Sciatic nerve (tissue), 2 donors: ENCODE data around the gene UGGT1. TPM values are rescaled to one million over a fixed set of nuclear protein-coding genes. Genes with fewer than 3 reads are reported as not detected.
"Not testable (repeated sequence)": the region's sequence is repeated elsewhere in the genome, so short reads cannot be mapped to it uniquely, and the experiment has no call there.

Experiments used
- ATAC-seq: fragments of 200-7000 bp; cut with Tn5 transposase; one replicate; pipeline ENCODE4 v1.9.1; 2020; ENCODE audit warnings: mild to moderate bottlenecking, moderate library complexity
- DNase-seq: peaks from one replicate; pipeline ENCODE4 v3.0.0-alpha.2; 2020; ENCODE audit warnings: low spot score
- intact Hi-C: fragments of 100-400 bp; cut with DNase I; formaldehyde crosslinking; loops from one replicate; pipeline ENCODE4 v1.14.2; 2022
- total RNA-seq: library from RNA; stranded (reverse); fragmentation: NEBNext Ultra II Directional; extraction: Animal tissue kit (Norgen Biotek cat#: 25700); gene quantifications from one replicate; pipeline ENCODE4 v1.2.1, GENCODE V29; 2021
- donor health status: DM: no; HTN: no; CAD: no.
- donor health status: DM: no; HTN: no; CAD: no.

Gene UGGT1
- total RNA-seq, 1 donor from 2014 or later, result 34.3 TPM

DNA sequence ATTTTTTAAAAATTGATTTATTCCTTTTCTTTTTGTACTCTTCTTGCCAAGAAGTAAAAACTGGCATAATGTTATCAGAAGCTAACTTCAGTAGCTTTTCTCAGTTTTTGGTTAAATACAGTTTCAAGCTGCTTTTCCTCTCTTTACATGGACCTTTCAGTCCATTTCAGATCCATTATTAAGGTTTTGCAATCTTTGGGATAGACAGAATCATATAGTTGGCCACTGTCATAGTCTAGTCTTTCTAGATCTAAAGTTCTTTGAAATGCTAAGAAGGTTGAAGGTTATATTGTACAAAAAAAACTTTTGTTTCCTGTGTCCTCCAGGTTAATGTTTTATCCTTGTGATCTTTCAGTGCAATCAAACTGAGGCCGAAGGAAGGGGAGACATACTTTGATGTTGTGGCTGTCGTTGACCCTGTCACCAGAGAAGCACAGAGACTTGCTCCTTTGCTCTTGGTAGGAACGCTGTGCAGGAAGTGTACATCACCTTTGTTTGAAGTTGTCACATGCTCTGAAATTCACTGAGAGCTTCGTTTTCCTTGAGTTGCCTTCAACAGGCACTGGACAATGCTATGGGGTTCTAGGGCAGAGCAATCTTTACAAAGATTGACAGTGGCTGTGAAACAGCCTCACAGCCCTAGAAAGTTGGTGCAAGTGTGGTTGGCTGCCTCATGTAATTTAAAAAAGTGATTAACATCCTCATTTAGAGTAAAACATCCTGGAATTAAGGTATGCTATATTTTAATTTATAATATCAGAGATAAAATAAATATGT is 79.1 kb downstream of the UGGT1 start:
- DNase-seq (no peak), ATAC-seq (no peak)
- intact Hi-C loops, result no loop called here

GRCh38 chr2:128170776-128171175 is 79.8 kb downstream of the UGGT1 start:
- DNase-seq, result no peak
- intact Hi-C loops, result no loop called here
- ATAC-seq, result no peak

GRCh38 chr2:128172191-128172590 is 81.2 kb downstream of the UGGT1 start:
- no peak for ATAC-seq
- no peak for DNase-seq
- intact Hi-C loops, result no loop called here

DNA sequence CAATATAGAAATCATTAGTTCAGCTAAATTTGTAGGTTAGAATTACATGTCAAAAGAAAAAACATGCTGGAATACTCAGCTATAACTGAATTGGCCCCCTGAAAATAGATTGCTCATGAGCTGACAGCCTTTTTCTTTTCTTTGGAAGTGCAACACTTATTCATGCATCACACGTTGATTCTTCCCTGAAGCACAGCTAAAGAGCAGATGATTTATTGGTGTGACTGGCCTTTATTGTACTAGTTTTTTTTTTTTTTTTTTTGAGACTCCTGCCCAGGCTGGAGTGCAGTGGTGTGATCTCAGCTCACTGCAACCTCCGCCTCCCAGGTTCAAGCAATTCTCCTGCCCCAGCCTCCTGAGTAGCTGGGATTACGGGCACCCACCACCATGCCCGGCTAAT is 83.1 kb downstream of the UGGT1 start:
- DNase-seq, intact Hi-C loops: not testable (repeated sequence)

DNA sequence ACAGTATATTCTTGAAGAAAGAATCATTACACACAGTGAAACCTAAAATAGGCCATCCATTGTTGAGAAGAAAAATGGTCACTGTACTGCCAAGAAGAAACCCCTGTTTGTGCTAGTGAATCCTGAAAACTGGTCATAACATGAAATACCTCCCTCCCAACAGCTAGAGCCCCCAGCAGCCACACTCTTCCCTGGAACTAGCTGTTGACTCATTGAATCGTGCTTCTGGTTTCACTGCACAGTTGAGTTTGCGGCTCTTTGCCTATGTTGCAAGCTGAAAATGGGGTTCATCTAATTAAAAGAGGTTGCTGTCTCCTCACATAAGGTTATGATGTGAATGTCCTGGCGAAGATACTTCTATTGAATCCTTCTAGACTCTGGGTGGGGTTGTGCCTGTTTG is 86.3 kb downstream of the UGGT1 start:
- ATAC-seq (no peak), DNase-seq (no peak)
- intact Hi-C loops, result no loop called here

More for the DNA sequence above, 83.1 kb downstream of the UGGT1 start:
- ATAC-seq, result not testable (repeated sequence)

DNA sequence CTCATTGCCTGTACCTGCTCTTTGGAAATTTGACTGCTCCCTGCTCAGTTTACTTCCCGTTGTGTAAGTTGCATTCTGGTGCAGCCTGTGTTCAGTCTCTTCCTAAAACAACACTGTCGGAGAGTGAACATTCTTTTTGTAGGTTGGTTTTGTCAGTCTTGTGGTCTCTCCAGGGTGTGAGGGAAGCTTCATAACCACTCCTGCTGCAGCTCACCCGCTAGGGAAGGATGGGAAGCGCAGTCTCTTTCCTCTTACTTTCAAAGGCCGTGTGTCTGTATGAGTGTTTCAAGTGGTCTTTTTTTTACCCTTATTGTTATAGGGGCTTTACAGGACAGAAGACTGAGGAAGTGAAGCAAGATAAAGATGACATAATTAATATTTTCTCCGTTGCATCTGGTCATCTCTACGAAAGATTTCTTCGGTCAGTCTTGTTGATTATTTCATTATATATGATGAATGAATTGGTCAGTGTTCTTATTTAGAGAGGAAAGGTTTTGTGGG is 87.2 kb downstream of the UGGT1 start:
- intact Hi-C loops, result no loop called here
- no peak for ATAC-seq
- no peak for DNase-seq

- intact Hi-C loops, result no loop called here
- DNase-seq, result peak; percentile 72
- ATAC-seq, result peak; percentile 81
Observed at GRCh38 chr2:128178650-128179460, 87.9 kb downstream of the UGGT1 start.

GRCh38 chr2:128179461-128179755 is 88.4 kb downstream of the UGGT1 start:
- no peak for DNase-seq
- no peak for ATAC-seq
- intact Hi-C loops, result no loop called here

DNA sequence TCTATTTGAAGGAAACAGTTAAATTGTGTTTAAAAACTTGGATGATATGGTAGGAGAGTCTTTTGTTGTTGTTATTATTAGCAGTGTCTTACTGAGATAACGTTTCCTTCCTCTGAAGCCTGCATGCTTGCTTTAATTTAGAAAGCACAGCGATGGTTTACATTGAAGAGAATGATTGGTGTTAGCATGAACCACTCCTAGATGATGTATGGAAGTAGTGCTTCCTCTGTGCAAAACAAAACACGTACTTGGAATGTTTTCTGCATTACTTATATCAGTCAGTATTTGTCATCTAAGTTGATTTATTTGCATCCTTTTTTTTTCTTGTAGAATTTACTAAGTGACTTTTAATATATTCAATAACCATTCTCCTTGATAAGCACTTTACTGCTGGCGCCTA is 89.0 kb downstream of the UGGT1 start:
- intact Hi-C loops, result no loop called here
- no peak for ATAC-seq
- DNase-seq, result no peak

GRCh38 chr2:128185576-128185975 is 94.6 kb downstream of the UGGT1 start:
- intact Hi-C loops, result no loop called here
- DNase-seq (no peak), ATAC-seq (no peak)

- intact Hi-C loops, result no loop called here
- DNase-seq, result no peak
- no peak for ATAC-seq
Observed at GRCh38 chr2:128187032-128187654, 96.1 kb downstream of the UGGT1 start.

- ATAC-seq (no peak), DNase-seq (no peak)
- intact Hi-C loops, result no loop called here
Observed at GRCh38 chr2:128195435-128195984, 104.5 kb downstream of the UGGT1 start.

DNA sequence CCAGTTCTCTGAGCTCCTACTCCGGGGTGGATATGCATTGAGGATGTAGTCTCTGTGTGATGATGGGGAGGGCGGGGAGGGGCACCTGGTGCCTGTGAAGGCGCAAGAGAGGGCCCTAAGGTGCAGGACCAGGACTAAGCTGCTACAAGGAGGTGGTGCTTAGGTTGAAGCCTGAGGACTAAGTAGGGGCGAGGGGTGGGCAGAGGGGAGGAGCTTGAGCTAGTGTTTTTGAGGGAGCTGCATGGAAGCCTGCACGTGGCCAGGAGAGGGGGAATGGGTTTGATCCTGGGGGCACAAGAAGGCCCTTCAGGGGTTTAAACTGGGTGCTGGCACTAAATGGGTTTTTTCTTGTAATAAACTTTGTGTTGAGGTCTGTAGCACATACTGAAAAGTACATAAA is 105.0 kb downstream of the UGGT1 start:
- intact Hi-C loops, result no loop called here
- no peak for DNase-seq
- ATAC-seq, result no peak

DNA sequence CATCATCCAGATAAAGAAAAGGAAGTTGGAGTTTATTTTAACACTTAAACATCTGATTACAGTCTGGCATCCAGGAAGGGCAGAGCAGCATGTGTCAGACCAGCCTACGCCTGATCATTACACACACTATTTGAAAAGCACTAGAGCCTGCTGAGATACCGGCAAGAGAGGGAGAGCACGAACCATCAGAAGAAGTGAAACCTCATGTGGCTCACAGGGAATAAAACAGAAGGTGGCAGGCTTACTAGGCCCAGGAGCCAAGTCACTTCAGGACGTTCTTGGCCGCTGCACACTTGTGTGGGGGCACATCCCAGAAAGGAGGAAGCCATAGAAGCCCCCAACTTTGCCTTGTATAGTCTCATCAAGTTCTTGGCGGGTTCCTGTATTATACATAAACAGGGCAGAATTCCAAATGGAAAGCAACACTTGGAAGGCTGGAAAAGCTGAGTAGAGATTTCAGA is 105.5 kb downstream of the UGGT1 start:
- DNase-seq, result no peak
- peak; percentile 36 for ATAC-seq
- intact Hi-C loops, result no loop called here

DNA sequence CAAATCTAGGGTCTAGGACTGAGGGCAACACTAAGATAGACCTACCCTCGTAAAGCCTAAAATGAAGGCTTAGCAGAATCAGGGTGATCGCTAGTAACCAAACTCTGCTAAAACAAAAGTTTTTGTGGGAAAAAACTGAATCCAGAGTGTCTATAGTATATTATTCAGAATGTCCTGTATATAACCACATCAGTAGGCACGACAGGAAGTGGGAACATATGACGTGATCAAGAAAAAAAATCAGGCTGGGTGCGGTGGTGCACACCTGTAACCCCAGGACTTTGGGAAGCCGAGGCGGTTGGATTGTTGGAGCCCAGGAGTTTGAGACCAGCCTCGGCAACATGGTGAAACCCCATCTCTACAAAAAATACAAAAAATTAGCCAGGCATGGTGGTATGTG is 106.1 kb downstream of the UGGT1 start:
- DNase-seq, result no peak
- intact Hi-C loops, result no loop called here
- ATAC-seq, result no peak

DNA sequence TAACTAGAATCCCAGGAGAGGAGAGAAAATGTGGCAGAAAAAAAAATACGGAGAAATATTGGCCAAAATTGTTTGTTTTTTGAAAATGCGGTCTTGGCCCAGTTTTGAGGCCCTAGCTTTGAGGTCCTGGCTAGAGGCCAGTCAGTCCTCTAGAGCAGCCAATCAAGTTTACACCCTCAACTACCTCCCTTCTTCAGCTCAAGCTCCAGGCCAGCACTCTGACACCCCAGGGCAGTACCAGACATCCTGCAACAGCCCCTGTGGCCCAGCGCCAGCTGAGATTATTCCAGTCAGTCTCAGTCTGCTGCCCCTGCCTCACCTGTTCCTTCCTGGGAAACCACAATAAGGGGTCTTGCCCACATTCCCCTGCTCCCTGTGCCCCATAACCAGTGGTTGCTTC is 107.7 kb downstream of the UGGT1 start:
- intact Hi-C loops, result no loop called here
- ATAC-seq (no peak), DNase-seq (no peak)

GRCh38 chr2:128199141-128199540 is 108.1 kb downstream of the UGGT1 start:
- no peak for ATAC-seq
- DNase-seq, result no peak
- intact Hi-C loops, result no loop called here

DNA sequence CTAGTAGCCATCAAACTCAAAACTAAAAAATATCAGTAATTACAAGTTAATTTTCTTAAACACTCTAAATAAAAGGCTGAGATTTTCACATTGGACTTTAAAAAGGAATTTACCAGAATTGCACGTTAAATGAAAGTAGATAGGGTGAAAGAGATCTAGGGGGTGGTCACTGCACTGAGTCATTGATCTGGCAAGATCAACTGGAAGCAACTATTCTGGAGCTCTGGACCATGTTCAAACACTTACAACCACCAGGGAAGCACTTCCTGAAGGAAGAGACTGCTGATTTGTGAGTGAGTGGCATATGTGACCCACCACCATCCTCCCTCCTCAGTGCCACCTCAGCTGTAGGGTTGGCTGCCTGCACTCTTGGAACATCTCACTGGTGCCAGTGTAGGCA is 111.8 kb downstream of the UGGT1 start:
- intact Hi-C loops, result no loop called here
- DNase-seq, result no peak
- ATAC-seq, result no peak

GRCh38 chr2:128206245-128206644 is 115.2 kb downstream of the UGGT1 start:
- DNase-seq, result no peak
- no peak for ATAC-seq
- intact Hi-C loops, result no loop called here

- ATAC-seq (no peak), DNase-seq (no peak)
Observed at GRCh38 chr2:128208023-128208422, 117.0 kb downstream of the UGGT1 start.

More at GRCh38 chr2:128208023-128208422, 117.0 kb downstream of the UGGT1 start:
- intact Hi-C loops, result no loop called here
